H9 (cell line): ENCODE data around the gene KCNJ12. TPM values are rescaled to one million over a fixed set of nuclear protein-coding genes. Genes with fewer than 3 reads are reported as not detected.
"Not testable (repeated sequence)": the region's sequence is repeated elsewhere in the genome, so short reads cannot be mapped to it uniquely, and the experiment has no call there.

Experiments used
- DNase-seq: peaks from one replicate; pipeline ENCODE4 v3.0.0-alpha.2; 2017
- H2AFZ ChIP-seq: one replicate; pipeline ENCODE4 v1.6.1; 2013; ENCODE audit warnings: mild to moderate bottlenecking, low read length, control low read depth, moderate library complexity
- H2AK5ac ChIP-seq: 2 replicates; pipeline ENCODE4 v1.6.1; 2013; ENCODE audit warnings: low read length, control low read depth, mixed read lengths; ENCODE audit not compliant: insufficient read length
- H2BK120ac ChIP-seq: one replicate; pipeline ENCODE4 v1.6.1; 2013; ENCODE audit warnings: low read depth, mild to moderate bottlenecking, low read length, control low read depth, inconsistent platforms; ENCODE audit not compliant: poor library complexity, severe bottlenecking
- H2BK12ac ChIP-seq: 2 replicates; pipeline ENCODE4 v1.6.1; 2013; ENCODE audit warnings: low read length, control low read depth, mixed read lengths, low read depth; ENCODE audit not compliant: insufficient read length
- H2BK15ac ChIP-seq: 2 replicates; pipeline ENCODE4 v1.6.1; 2013; ENCODE audit warnings: low read depth, low read length, control low read depth
- H2BK20ac ChIP-seq: one replicate; pipeline ENCODE4 v1.6.1; 2013; ENCODE audit warnings: low read depth, mild to moderate bottlenecking, low read length, control low read depth, inconsistent platforms; ENCODE audit not compliant: poor library complexity, severe bottlenecking
- H2BK5ac ChIP-seq: 2 replicates; pipeline ENCODE4 v1.6.1; 2013; ENCODE audit warnings: low read length, control low read depth, mixed read lengths; ENCODE audit not compliant: insufficient read length
- H3K14ac ChIP-seq: 2 replicates; pipeline ENCODE4 v1.6.1; 2013; ENCODE audit warnings: low read length, control low read depth; ENCODE audit not compliant: insufficient read depth
- H3K18ac ChIP-seq: 2 replicates; pipeline ENCODE4 v1.6.1; 2013; ENCODE audit warnings: low read depth, mild to moderate bottlenecking, mixed read lengths, low read length, control low read depth; ENCODE audit not compliant: insufficient read length
- H3K23ac ChIP-seq: 2 replicates; pipeline ENCODE4 v1.6.1; 2013; ENCODE audit warnings: low read length, control low read depth, mixed read lengths, low read depth; ENCODE audit not compliant: insufficient read length
- H3K23me2 ChIP-seq: 2 replicates; pipeline ENCODE4 v1.6.1; 2013; ENCODE audit warnings: low read depth, mild to moderate bottlenecking, mixed read lengths, low read length, control low read depth; ENCODE audit not compliant: insufficient read length, poor library complexity, severe bottlenecking
- H3K27ac ChIP-seq: 2 replicates; pipeline ENCODE4 v1.5.1; 2013; ENCODE audit warnings: low read length, control low read depth, mixed read lengths, low read depth; ENCODE audit not compliant: insufficient read length
- H3K27me3 ChIP-seq: 2 replicates; pipeline ENCODE4 v1.6.1; 2013; ENCODE audit warnings: low read length, control low read depth, inconsistent platforms; ENCODE audit not compliant: insufficient read depth
- H3K4ac ChIP-seq: 2 replicates; pipeline ENCODE4 v1.6.1; 2013; ENCODE audit warnings: low read depth, mild to moderate bottlenecking, control low read depth, inconsistent platforms, low read length, moderate library complexity
- H3K4me1 ChIP-seq: 2 replicates; pipeline ENCODE4 v1.6.1; 2013; ENCODE audit warnings: low read length, control low read depth, inconsistent platforms; ENCODE audit not compliant: insufficient read depth
- H3K4me2 ChIP-seq: 2 replicates; pipeline ENCODE4 v1.6.1; 2013; ENCODE audit warnings: low read length, control low read depth, mixed read lengths; ENCODE audit not compliant: insufficient read length, insufficient read depth
- H3K56ac ChIP-seq: 2 replicates; pipeline ENCODE4 v1.6.1; 2013; ENCODE audit warnings: low read depth, mild to moderate bottlenecking, mixed read lengths, low read length, control low read depth; ENCODE audit not compliant: insufficient read length
- H3K79me1 ChIP-seq: 2 replicates; pipeline ENCODE4 v1.6.1; 2013; ENCODE audit warnings: low read depth, mild to moderate bottlenecking, moderate library complexity, low read length, control low read depth, inconsistent platforms; ENCODE audit not compliant: insufficient read depth, poor library complexity, severe bottlenecking
- H3K79me2 ChIP-seq: 2 replicates; pipeline ENCODE4 v1.6.1; 2013; ENCODE audit warnings: low read length, control low read depth, inconsistent platforms; ENCODE audit not compliant: insufficient read depth
- H3K9ac ChIP-seq: 2 replicates; pipeline ENCODE4 v1.6.1; 2013; ENCODE audit warnings: low read length, control low read depth, mixed read lengths; ENCODE audit not compliant: insufficient read length; ENCODE audit errors: extremely low read depth
- H3K9me3 ChIP-seq: one replicate; pipeline ENCODE4 v1.6.1; 2013; ENCODE audit warnings: low read depth, low read length, inconsistent platforms; ENCODE audit not compliant: control insufficient read depth
- H3T11ph ChIP-seq: one replicate; pipeline ENCODE4 v1.6.1; 2013; ENCODE audit warnings: mild to moderate bottlenecking, low read length, control low read depth, inconsistent platforms
- H4K20me1 ChIP-seq: one replicate; pipeline ENCODE4 v1.6.1; 2013; ENCODE audit not compliant: control insufficient read depth, insufficient read length, insufficient read depth
- H4K5ac ChIP-seq: 2 replicates; pipeline ENCODE4 v1.6.1; 2013; ENCODE audit warnings: low read depth, mild to moderate bottlenecking, mixed read lengths, low read length, control low read depth; ENCODE audit not compliant: insufficient read length
- H4K8ac ChIP-seq: replicated peaks from 2 replicates; pipeline ENCODE4 v1.6.1; 2013; ENCODE audit warnings: low read length, control low read depth, mixed read lengths, low read depth; ENCODE audit not compliant: insufficient read length
- H4K91ac ChIP-seq: 2 replicates; pipeline ENCODE4 v1.6.1; 2013; ENCODE audit warnings: low read depth, mild to moderate bottlenecking, moderate library complexity, mixed read lengths, low read length, control low read depth; ENCODE audit not compliant: insufficient read length
- H3K27ac Mint-ChIP-seq, 3 experiments: 2 replicates in 2 of 3; 3 replicates in 1 of 3; pipeline ENCODE4 v1.8.0; 2020 to 2021; ENCODE audit warnings: mixed read lengths in 3 of 3, mild to moderate bottlenecking in 1 of 3, moderate library complexity in 1 of 3
- H3K27me3 Mint-ChIP-seq: 2 replicates; pipeline ENCODE4 v1.8.0; 2021; ENCODE audit warnings: low read depth, mild to moderate bottlenecking, moderate library complexity, mixed read lengths
- H3K36me3 Mint-ChIP-seq, 3 experiments: 2 replicates in 2 of 3; 3 replicates in 1 of 3; pipeline ENCODE4 v1.8.0; 2020 to 2021; ENCODE audit warnings: low read depth in 3 of 3, mixed read lengths in 3 of 3; ENCODE audit not compliant: insufficient read depth in 1 of 3
- H3K4me1 Mint-ChIP-seq, 2 experiments: 2 replicates each; pipeline ENCODE4 v1.8.0; 2020; ENCODE audit warnings: mixed read lengths in 2 of 2
- H3K4me3 Mint-ChIP-seq, 2 experiments: 2 replicates in 1 of 2; 3 replicates in 1 of 2; pipeline ENCODE4 v1.8.0; 2020 to 2021; ENCODE audit warnings: mild to moderate bottlenecking in 2 of 2, mixed read lengths in 2 of 2, moderate library complexity in 1 of 2
- H3K9me3 Mint-ChIP-seq, 2 experiments: 2 replicates in 1 of 2; 3 replicates in 1 of 2; pipeline ENCODE4 v1.8.0; 2020; ENCODE audit warnings: mild to moderate bottlenecking in 2 of 2, mixed read lengths in 2 of 2, moderate library complexity in 1 of 2
- WGBS: extraction: QIAGEN DNeasy Blood & Tissue Kit; methylation state at CpG from one replicate; pipeline ENCODE4 v1.1.7; 2013; ENCODE audit warnings: missing lambda C conversion rate, low lambda C conversion rate, mixed read lengths; ENCODE audit not compliant: insufficient read length; ENCODE audit errors: extremely low coverage; 5-methylcytosine and 5-hydroxymethylcytosine counted together
- total RNA-seq: library from RNA; stranded (reverse); gene quantifications from 2 replicates; pipeline ENCODE4 v1.2.1, GENCODE V29; 2021

The KCNJ12 gene
- total RNA-seq, 1 experiment from 2014 or later = 0.39 TPM

- not testable (repeated sequence) for H2BK12ac ChIP-seq, H4K91ac ChIP-seq, H3K4me1 ChIP-seq, H3K4me1 Mint-ChIP-seq, DNase-seq, H3K4ac ChIP-seq, H2AFZ ChIP-seq, H2AK5ac ChIP-seq, H3T11ph ChIP-seq, H2BK20ac ChIP-seq, H3K4me2 ChIP-seq, H3K23me2 ChIP-seq, H3K23ac ChIP-seq, H3K56ac ChIP-seq, H3K36me3 Mint-ChIP-seq, H4K20me1 ChIP-seq, H3K79me2 ChIP-seq, H4K8ac ChIP-seq, H3K27ac Mint-ChIP-seq, H3K14ac ChIP-seq, H3K27me3 ChIP-seq, H2BK120ac ChIP-seq, H3K18ac ChIP-seq, H3K9ac ChIP-seq, H3K4me3 Mint-ChIP-seq, H3K9me3 ChIP-seq, H3K79me1 ChIP-seq, H3K27ac ChIP-seq, H2BK5ac ChIP-seq, H2BK15ac ChIP-seq, H4K5ac ChIP-seq, H3K27me3 Mint-ChIP-seq
- no CpG with 5 or more reads among the region's 14 CpGs for WGBS
- H3K9me3 Mint-ChIP-seq = peaks cover 18 to 33% of the 10 kb centered on the region in 2 experiments
Observed at GRCh38 chr17:21412207-21412681, 36.1 kb downstream of the KCNJ12 start.

- H3K4me2 ChIP-seq, H3K36me3 Mint-ChIP-seq, H3K27ac Mint-ChIP-seq, H3K4me1 ChIP-seq, H2AK5ac ChIP-seq, H4K8ac ChIP-seq, H2AFZ ChIP-seq, DNase-seq, H3K9me3 ChIP-seq, H3K79me1 ChIP-seq, H2BK120ac ChIP-seq, H3K4me1 Mint-ChIP-seq, H3K27ac ChIP-seq, H3K56ac ChIP-seq, H4K5ac ChIP-seq, H2BK5ac ChIP-seq, H4K91ac ChIP-seq, H3K27me3 Mint-ChIP-seq, H3K4me3 Mint-ChIP-seq, H3K23me2 ChIP-seq, H2BK12ac ChIP-seq, H3K27me3 ChIP-seq, H3K4ac ChIP-seq, H2BK20ac ChIP-seq, H3K79me2 ChIP-seq, H3K9ac ChIP-seq, H3K14ac ChIP-seq, H3K18ac ChIP-seq, H3K23ac ChIP-seq, H3T11ph ChIP-seq, H4K20me1 ChIP-seq, H2BK15ac ChIP-seq: not testable (repeated sequence)
- no CpG with 5 or more reads among the region's 11 CpGs for WGBS
- peaks cover 12 to 27% of the 10 kb centered on the region in 2 experiments for H3K9me3 Mint-ChIP-seq
Observed at GRCh38 chr17:21413570-21414279, 37.6 kb downstream of the KCNJ12 start.
